SK-N-SH treated with all-trans-retinoic acid at 6 μM for 48 hours (cell line): Measurements from ENCODE around the gene DNAJB8.

Source experiments
- ATAC-seq: fragments of 200-7000 bp; cut with Tn5 transposase; 3 replicates; pipeline ENCODE4 v1.9.1; 2020; ENCODE audit warnings: mild to moderate bottlenecking, moderate library complexity
- ARNTL ChIP-seq: fragments of 450-650 bp; formaldehyde crosslinking; IDR thresholded peaks from 2 replicates; pipeline ENCODE4 v1.5.0; 2020; ENCODE audit warnings: low read depth, mild to moderate bottlenecking, moderate library complexity, borderline replicate concordance
- BACH2 ChIP-seq: fragments of 250-450 bp; sonication (Bioruptor Pico); IDR thresholded peaks from 2 replicates; pipeline ENCODE4 v1.9.0; 2021; ENCODE audit warnings: mild to moderate bottlenecking, borderline replicate concordance
- CREB5 ChIP-seq: fragments of 250-450 bp; sonication (Bioruptor Pico); IDR thresholded peaks from 2 replicates; pipeline ENCODE4 v1.5.1; 2020; ENCODE audit warnings: low read depth, mild to moderate bottlenecking, moderate library complexity
- CSDC2 ChIP-seq: fragments of 250-450 bp; sonication (Bioruptor Pico); IDR thresholded peaks from 2 replicates; pipeline ENCODE4 v1.5.0; 2020; ENCODE audit warnings: mild to moderate bottlenecking, moderate library complexity
- CSRNP3 ChIP-seq: fragments of 250-450 bp; sonication (Bioruptor Pico); IDR thresholded peaks from 2 replicates; pipeline ENCODE4 v1.5.1; 2021; ENCODE audit warnings: mild to moderate bottlenecking, moderate library complexity
- ESRRG ChIP-seq: fragments of 250-450 bp; sonication (Bioruptor Pico); IDR thresholded peaks from 2 replicates; pipeline ENCODE4 v1.6.1; 2021; ENCODE audit warnings: mild to moderate bottlenecking
- GLIS3 ChIP-seq: fragments of 250-450 bp; sonication (Bioruptor Pico); IDR thresholded peaks from 2 replicates; pipeline ENCODE4 v1.5.0; 2020; ENCODE audit warnings: mild to moderate bottlenecking, moderate library complexity
- ISL1 ChIP-seq: fragments of 250-450 bp; sonication (Bioruptor Pico); IDR thresholded peaks from 2 replicates; pipeline ENCODE4 v2.1.2; 2022; ENCODE audit warnings: mild to moderate bottlenecking, moderate library complexity
- PATZ1 ChIP-seq: fragments of 250-450 bp; sonication (Bioruptor Pico); IDR thresholded peaks from 2 replicates; pipeline ENCODE4 v1.8.0; 2020; ENCODE audit warnings: mild to moderate bottlenecking, moderate library complexity, borderline replicate concordance
- POU6F1 ChIP-seq: fragments of 250-450 bp; sonication (Bioruptor Pico); IDR thresholded peaks from 2 replicates; pipeline ENCODE4 v1.8.0; 2021; ENCODE audit warnings: low read depth, mild to moderate bottlenecking, moderate library complexity, borderline replicate concordance
- PPARA ChIP-seq: fragments of 250-450 bp; sonication (Bioruptor Pico); IDR thresholded peaks from 2 replicates; pipeline ENCODE4 v1.5.0; 2020; ENCODE audit warnings: mild to moderate bottlenecking, borderline replicate concordance
- RARB ChIP-seq: fragments of 250-450 bp; sonication (Bioruptor Pico); IDR thresholded peaks from 2 replicates; pipeline ENCODE4 v1.8.0; 2021; ENCODE audit warnings: mild to moderate bottlenecking, moderate library complexity
- SNAI2 ChIP-seq: fragments of 250-450 bp; sonication (Bioruptor Pico); IDR thresholded peaks from 2 replicates; pipeline ENCODE4 v1.5.0; 2020; ENCODE audit warnings: mild to moderate bottlenecking, moderate library complexity
- TCF4 ChIP-seq: fragments of 250-450 bp; sonication (Bioruptor Pico); IDR thresholded peaks from 2 replicates; pipeline ENCODE4 v1.8.0; 2021; ENCODE audit warnings: mild to moderate bottlenecking, moderate library complexity, borderline replicate concordance
- TOX ChIP-seq: fragments of 250-450 bp; sonication (Bioruptor Pico); IDR thresholded peaks from 2 replicates; pipeline ENCODE4 v1.8.0; 2021; ENCODE audit warnings: mild to moderate bottlenecking, moderate library complexity, borderline replicate concordance
- TSHZ2 ChIP-seq: fragments of 250-450 bp; sonication (Bioruptor Pico); IDR thresholded peaks from 2 replicates; pipeline ENCODE4 v1.5.0; 2020; ENCODE audit warnings: mild to moderate bottlenecking, moderate library complexity
- ZC3H10 ChIP-seq: fragments of 250-450 bp; sonication (Bioruptor Pico); IDR thresholded peaks from 2 replicates; pipeline ENCODE4 v1.5.1; 2021; ENCODE audit warnings: mild to moderate bottlenecking, moderate library complexity
- ZFP3 ChIP-seq: fragments of 250-450 bp; sonication (Bioruptor Pico); IDR thresholded peaks from 2 replicates; pipeline ENCODE4 v1.5.0; 2020; ENCODE audit warnings: mild to moderate bottlenecking, moderate library complexity
- ZFP30 ChIP-seq: fragments of 450-650 bp; formaldehyde crosslinking; IDR thresholded peaks from 2 replicates; pipeline ENCODE4 v1.5.0; 2022; ENCODE audit warnings: mild to moderate bottlenecking, moderate library complexity
- ZNF565 ChIP-seq: fragments of 450-650 bp; formaldehyde crosslinking; conservative IDR thresholded peaks from 2 replicates; pipeline ENCODE4 v1.5.0; 2020; ENCODE audit warnings: low read depth, mild to moderate bottlenecking, moderate library complexity
- ZNF70 ChIP-seq: fragments of 450-650 bp; formaldehyde crosslinking; IDR thresholded peaks from 2 replicates; pipeline ENCODE4 v1.5.0; 2020; ENCODE audit warnings: mild to moderate bottlenecking, moderate library complexity
- ZNF8 ChIP-seq: fragments of 450-650 bp; formaldehyde crosslinking; IDR thresholded peaks from 2 replicates; pipeline ENCODE4 v1.5.0; 2020; ENCODE audit warnings: mild to moderate bottlenecking, moderate library complexity

Gene DNAJB8

GRCh38 chr3:128492671-128493569 is 26.2 kb upstream of the DNAJB8 start, which contains the start of gene GATA2 (continued):
- TF ChIP-seq CREB5 (no peak), ZFP30 (no peak), RARB (no peak), PATZ1 (no peak), ZFP3 (CRISPR knock-in tag) (no peak), PPARA (no peak), ISL1 (CRISPR knock-in tag) (no peak), ZNF70 (no peak), ZNF565 (CRISPR knock-in tag) (no peak), BACH2 (CRISPR knock-in tag) (no peak), ZC3H10 (no peak), TSHZ2 (CRISPR knock-in tag) (no peak)

- no peak for ATAC-seq
- no peak for TF ChIP-seq ZC3H10
- no peak for TF ChIP-seq ZFP30
- TF ChIP-seq ZNF8 (CRISPR knock-in tag): no peak
- no peak for TF ChIP-seq POU6F1 (CRISPR knock-in tag)
- no peak for TF ChIP-seq ZNF565 (CRISPR knock-in tag)
- no peak for TF ChIP-seq ARNTL (CRISPR knock-in tag)
- no peak for TF ChIP-seq GLIS3 (CRISPR knock-in tag)
- no peak for TF ChIP-seq TCF4 (CRISPR knock-in tag)
- TF ChIP-seq CSRNP3 (CRISPR knock-in tag): no peak
- no peak for TF ChIP-seq ESRRG (CRISPR knock-in tag)
- TF ChIP-seq ZNF70: no peak
- no peak for TF ChIP-seq BACH2 (CRISPR knock-in tag)
These were observed 25.4 kb upstream of the DNAJB8 start for GRCh38 chr3:128491941-128492670.

- no peak for ATAC-seq
- TF ChIP-seq ZC3H10 (no peak), TOX (no peak), PATZ1 (no peak), SNAI2 (CRISPR knock-in tag) (no peak), ARNTL (CRISPR knock-in tag) (no peak), PPARA (no peak), ZNF70 (no peak), BACH2 (CRISPR knock-in tag) (no peak), CSDC2 (CRISPR knock-in tag) (no peak), TSHZ2 (CRISPR knock-in tag) (no peak)
These were observed 24.9 kb upstream of the DNAJB8 start for GRCh38 chr3:128491691-128491940.
